Measurements from ENCODE around the gene NKPD1. TPM values are rescaled to one million over a fixed set of nuclear protein-coding genes. Genes with fewer than 3 reads are reported as not detected.

Gene NKPD1
- polyA plus RNA-seq, 2 of the 4 experiments (the other 2 are of a cell fraction) = 0.12 to 0.15 TPM

- TF ChIP-seq RFX5 (IDR thresholded peaks at IDR 0.05) (no peak), ELK1 (IDR thresholded peaks at IDR 0.05; ENCODE audit: low read depth, low read length) (no peak), NR3C1 (IDR thresholded peaks at IDR 0.05) (no peak), RARB (CRISPR knock-in tag; IDR thresholded peaks at IDR 0.05) (no peak), MAX (IDR thresholded peaks at IDR 0.05) (no peak), BHLHE40 (IDR thresholded peaks at IDR 0.05; ENCODE audit: low read depth, low read length) (no peak), NFE2L2 (conservative IDR thresholded peaks at IDR 0.05; ENCODE audit: low read length) (no peak), HES2 (IDR thresholded peaks at IDR 0.05) (no peak), ZFP36 (IDR thresholded peaks at IDR 0.05; ENCODE audit: borderline replicate concordance, partially characterized antibody) (no peak)
Observed at GRCh38 chr19:45189971-45190370, 29.2 kb upstream of the NKPD1 start (continued).

- Histone ChIP-seq H3K27ac (no peak overlapping the region), H3K4me3 (no peak overlapping the region), H3K4me1 (no peaks in the 10 kb centered on the region), H3K9me3 (no peaks in the 10 kb centered on the region), H3K4me2 (no peak overlapping the region)
- WGBS (ENCODE audit: missing lambda C conversion rate) = 40% methylated on average over 12 of the region's 12 CpGs
- ATAC-seq = peak; percentile 43 to 71; a peak in 4 of 6 replicates
- POLR2A ChIA-PET = interaction anchor here (1.0 to 1.2 kb wide), 2 partner anchors 9 to 454 kb away, joined by 3 to 9 read pairs; partner anchors contain the start of genes BLOC1S3 and TRAPPC6A
- TF ChIP-seq E2F6 (IDR thresholded peaks at IDR 0.05; ENCODE audit: borderline replicate concordance, low read depth) (no peak), RFX5 (IDR thresholded peaks at IDR 0.05) (no peak), BHLHE40 (IDR thresholded peaks at IDR 0.05; ENCODE audit: low read depth, low read length) (no peak), CHD2 (IDR thresholded peaks at IDR 0.05; ENCODE audit: low read length, partially characterized antibody) (no peak), BCL3 (IDR thresholded peaks at IDR 0.05) (no peak), CTCF (IDR thresholded peaks at IDR 0.05) (peak; percentile 64), SMC3 (IDR thresholded peaks at IDR 0.05) (peak; percentile 43), RAD21 (conservative IDR thresholded peaks at IDR 0.05 in 1 of 2, IDR thresholded peaks at IDR 0.05 in 1 of 2) (peak; percentile 49 to 61; a peak in 4 of 5 replicates), EHF (CRISPR knock-in tag; IDR thresholded peaks at IDR 0.05) (no peak)
- peak in 1 of 2 experiments; percentile 49 for DNase-seq (ENCODE audit: low read depth in 1 of 2, low spot score in 1 of 2)
- FAIRE-seq = no peak
- CTCF ChIA-PET = interaction anchor here (0.8 to 2.8 kb wide), 14 partner anchors 9 to 96 kb away, joined by 3 to 11 read pairs (median 4); partner anchors contain the start of genes BLOC1S3 and NKPD1
Observed at GRCh38 chr19:45187421-45188100, 26.8 kb upstream of the NKPD1 start.
